ENCODE data around the gene SEC62.

Gene SEC62

DNA sequence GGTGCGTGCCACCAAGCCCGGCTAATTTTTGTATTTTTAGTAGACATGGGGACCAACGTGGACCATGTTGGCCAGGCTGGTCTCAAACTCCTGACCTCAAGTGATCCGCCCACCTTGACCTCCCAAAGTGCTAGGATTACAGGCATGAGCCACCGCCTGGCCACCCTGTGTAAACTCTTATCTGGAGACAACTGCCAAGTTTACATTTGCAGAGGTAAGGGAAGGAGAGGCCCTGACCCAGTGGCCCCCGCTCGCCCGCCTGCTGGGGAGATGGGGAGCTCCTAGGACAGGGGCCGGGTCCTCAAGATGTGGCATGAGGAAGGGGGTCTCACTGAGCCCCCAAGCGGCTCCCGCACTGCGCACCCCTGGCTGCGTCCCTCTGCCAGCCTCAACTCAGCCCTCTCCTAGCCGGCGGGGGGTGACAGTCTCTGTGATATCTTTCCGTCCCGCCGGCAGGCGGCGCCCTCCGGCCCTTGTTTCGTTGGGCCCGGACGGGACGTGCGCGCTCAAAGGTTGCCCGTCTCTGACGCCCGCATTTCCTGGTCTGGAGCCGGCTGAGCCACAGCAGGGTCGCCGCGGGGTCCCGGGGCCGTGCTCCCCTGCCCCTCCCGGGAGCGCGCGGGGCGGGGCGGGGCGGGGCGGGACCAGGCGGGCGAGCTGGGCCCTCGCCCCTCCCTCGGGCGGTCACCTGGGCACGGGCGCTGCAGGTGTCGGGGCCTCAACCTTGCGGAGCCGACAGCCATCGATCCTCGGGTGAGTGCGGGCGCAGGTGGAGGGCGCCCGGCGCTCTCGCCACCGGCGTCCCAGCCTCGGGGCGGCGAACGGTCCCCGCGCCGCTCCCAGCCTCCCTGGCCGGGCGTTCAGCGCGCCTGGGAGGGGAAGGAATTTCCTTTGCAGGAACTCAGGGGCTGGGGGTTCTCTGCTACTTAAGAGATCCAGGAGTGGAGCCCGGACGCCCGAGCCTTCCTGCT, 71.1 kb downstream of the SEC62 start, which contains the start of gene GPR160:
GPR160 (plus strand) TSS at position 533 of the 971 bp plus-strand sequence. CDS start 45,978 bp downstream, outside the sequence.
- H3K9me3 ChIP-seq, result peaks cover 14% of the 10 kb centered on the region; the same call in 1 of the 2 replicates
- peaks cover 48% of the 10 kb centered on the region for H3K27me3 ChIP-seq
- no peaks in the 10 kb centered on the region for H3K36me3 ChIP-seq
- H3K4me2 ChIP-seq, result peak within 1 kb of the TSS; percentile 92
- no peak within 1 kb of the TSS for H3K27ac ChIP-seq
- TF ChIP-seq Cebpa-rat (IDR thresholded peaks at IDR 0.05), result no peak
- no peaks in the 10 kb centered on the region; the same call in 1 of the 2 replicates for H4K20me1 ChIP-seq
- peak within 1 kb of the TSS; percentile 49 for H3K9ac ChIP-seq
- H3K4me3 ChIP-seq, result peak within 1 kb of the TSS; percentile 79
- H3K4me1 ChIP-seq, result peaks cover 30% of the 10 kb centered on the region

DNA sequence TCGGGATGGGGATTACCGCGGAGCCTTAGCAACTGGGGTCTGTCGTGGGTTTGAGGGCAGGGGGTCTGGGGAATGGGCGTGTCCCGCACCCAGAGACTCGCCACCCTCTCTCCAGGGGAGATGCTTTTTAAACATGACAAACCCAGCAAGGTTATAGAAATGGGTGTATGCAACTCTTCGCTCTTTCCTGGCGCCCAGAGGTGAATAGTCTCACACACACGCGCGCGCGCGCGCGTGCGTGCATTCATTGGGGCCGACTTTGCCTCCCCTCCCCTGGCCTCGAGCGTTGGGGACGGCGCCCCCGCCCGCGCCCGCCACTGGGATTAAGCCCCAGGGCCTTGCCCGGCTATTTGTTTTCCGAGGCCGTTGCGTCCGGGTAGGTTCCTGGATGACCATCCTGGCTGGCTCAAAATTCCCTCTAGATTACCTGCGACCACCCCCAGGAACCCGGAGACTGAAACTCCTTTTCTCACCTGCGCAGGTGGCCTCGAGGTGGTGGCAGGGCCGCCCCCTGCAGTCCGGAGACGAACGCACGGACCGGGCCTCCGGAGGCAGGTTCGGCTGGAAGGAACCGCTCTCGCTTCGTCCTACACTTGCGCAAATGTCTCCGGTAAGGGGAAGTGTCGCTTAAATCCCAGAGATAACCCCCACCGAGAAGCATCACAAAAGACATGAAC, 72.0 kb downstream of the SEC62 start:
- Histone ChIP-seq H3K4me1 (peaks cover 27% of the 10 kb centered on the region), H3K4me2 (peak overlapping the region; percentile 92), H3K9ac (peak overlapping the region; percentile 49), H3K36me3 (no peaks in the 10 kb centered on the region), H3K27me3 (peaks cover 48% of the 10 kb centered on the region), H3K27ac (no peak overlapping the region), H3K4me3 (peak overlapping the region; percentile 79), H3K9me3 (peaks cover 12% of the 10 kb centered on the region; the same call in 1 of the 2 replicates), H4K20me1 (no peaks in the 10 kb centered on the region; the same call in 1 of the 2 replicates)
- TF ChIP-seq Cebpa-rat (IDR thresholded peaks at IDR 0.05), result no peak

DNA sequence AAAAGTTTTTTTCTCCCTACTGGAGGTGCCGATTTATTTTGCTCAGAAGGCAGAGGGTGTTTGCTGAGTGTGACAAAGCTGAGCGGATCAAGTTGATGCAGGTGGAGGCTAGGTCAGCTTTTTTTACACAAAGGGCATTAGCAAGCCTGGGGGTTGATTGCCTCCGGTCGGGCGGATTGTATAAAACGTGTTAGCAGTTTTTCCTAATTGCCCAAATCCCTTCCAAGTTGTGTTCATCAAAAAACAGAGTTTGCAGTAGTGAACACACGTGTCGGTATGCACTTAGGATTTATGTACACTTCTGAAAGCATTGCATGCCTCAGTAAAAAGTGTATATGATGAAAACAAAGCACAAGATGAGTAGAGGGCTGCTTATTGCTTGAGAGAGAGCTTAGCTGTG, 73.8 kb downstream of the SEC62 start:
- Histone ChIP-seq H4K20me1 (no peaks in the 10 kb centered on the region; the same call in 1 of the 2 replicates), H3K4me1 (peaks cover 38% of the 10 kb centered on the region), H3K9me3 (0 out of 2 replicates have a peak, but pooled peaks cover 5% of the 10 kb centered on the region), H3K9ac (no peak overlapping the region), H3K36me3 (no peaks in the 10 kb centered on the region), H3K27ac (no peak overlapping the region), H3K4me2 (no peak overlapping the region; the same call in 1 of the 2 replicates), H3K4me3 (no peak overlapping the region), H3K27me3 (peaks cover 48% of the 10 kb centered on the region)
- TF ChIP-seq Cebpa-rat (IDR thresholded peaks at IDR 0.05), result no peak

DNA sequence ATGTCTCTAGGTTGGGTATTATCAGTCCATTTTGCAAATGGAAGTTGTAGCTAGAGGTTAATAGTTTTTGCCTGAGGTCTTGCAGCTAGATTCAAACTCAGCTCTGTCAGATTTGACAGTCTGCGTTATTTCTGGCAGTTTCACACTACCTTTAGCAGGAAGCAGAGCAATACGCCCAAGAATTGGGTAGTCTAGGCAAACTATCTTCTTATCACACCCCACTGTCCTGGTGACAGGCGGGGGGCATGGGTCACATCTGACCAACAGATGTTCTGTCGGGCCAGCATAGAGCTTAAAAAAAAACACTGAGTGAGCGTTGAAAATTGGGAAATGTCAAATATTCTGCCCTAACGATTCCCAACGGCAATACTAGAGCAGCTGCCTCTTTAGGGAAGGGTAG, 76.9 kb downstream of the SEC62 start:
- Histone ChIP-seq H3K27me3 (peaks cover 31% of the 10 kb centered on the region), H3K9me3 (0 out of 2 replicates have a peak, but pooled peaks cover 5% of the 10 kb centered on the region), H3K4me1 (peaks cover 37% of the 10 kb centered on the region), H3K4me3 (no peak overlapping the region), H3K4me2 (peak overlapping the region; percentile 83), H4K20me1 (no peaks in the 10 kb centered on the region; the same call in 1 of the 2 replicates), H3K9ac (no peak overlapping the region), H3K36me3 (no peaks in the 10 kb centered on the region), H3K27ac (no peak overlapping the region)
- TF ChIP-seq Cebpa-rat (IDR thresholded peaks at IDR 0.05), result no peak

DNA sequence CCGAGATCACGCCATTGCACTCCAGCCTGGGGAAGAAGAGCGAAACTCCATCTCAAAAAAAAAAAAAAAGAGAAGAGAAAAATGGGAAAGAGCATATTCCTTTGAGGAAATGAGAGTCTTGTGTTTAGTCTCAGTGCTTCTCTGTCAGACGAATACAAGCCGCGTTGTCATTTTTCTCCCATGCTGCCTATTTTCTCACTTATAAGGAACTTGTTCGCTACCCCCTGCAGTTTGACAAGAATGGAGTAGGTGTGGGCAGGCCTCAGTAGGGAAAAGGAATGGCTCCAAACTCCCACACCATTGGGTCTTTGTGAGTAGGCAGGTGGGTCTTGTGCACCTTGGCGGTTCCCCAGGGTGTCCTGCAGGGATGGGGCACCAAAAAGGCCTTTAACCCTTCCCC, 77.7 kb downstream of the SEC62 start:
- peak overlapping the region; percentile 24; the same call in 1 of the 2 replicates for H3K27ac ChIP-seq
- H3K4me2 ChIP-seq, result peak overlapping the region; percentile 83
- peaks cover 24% of the 10 kb centered on the region for H3K27me3 ChIP-seq
- no peaks in the 10 kb centered on the region for H3K36me3 ChIP-seq
- 0 out of 2 replicates have a peak, but pooled peaks cover 5% of the 10 kb centered on the region for H3K9me3 ChIP-seq
- H4K20me1 ChIP-seq, result no peaks in the 10 kb centered on the region; the same call in 1 of the 2 replicates
- H3K4me1 ChIP-seq, result peaks cover 37% of the 10 kb centered on the region
- H3K9ac ChIP-seq, result no peak overlapping the region
- H3K4me3 ChIP-seq, result no peak overlapping the region
- no peak for TF ChIP-seq Cebpa-rat (IDR thresholded peaks at IDR 0.05)

DNA sequence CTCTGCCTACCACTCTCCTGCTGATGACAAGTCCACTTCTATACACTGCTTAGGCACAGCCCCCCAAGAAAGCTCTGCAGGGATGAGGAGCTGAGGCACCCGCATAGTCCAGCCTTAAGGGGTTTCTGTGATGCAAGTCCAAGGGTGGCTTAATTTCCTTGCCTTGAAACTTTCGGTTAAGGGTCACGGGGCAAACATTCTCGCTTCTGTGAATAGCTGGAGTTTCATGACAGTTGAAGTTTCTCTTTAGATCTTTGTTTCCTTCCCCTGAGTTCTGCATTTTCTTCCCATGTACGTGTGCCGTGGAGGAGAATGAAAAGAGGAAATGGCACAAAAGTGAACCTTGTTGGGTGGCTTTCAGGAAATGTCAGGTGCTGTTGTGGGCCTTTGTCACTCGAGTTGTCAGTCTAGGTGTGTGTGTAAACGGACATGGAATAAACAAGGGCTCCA, 78.2 kb downstream of the SEC62 start:
- TF ChIP-seq Cebpa-rat (IDR thresholded peaks at IDR 0.05), result no peak
- Histone ChIP-seq H3K9ac (no peak overlapping the region), H4K20me1 (no peaks in the 10 kb centered on the region), H3K4me3 (no peak overlapping the region), H3K27me3 (peaks cover 18% of the 10 kb centered on the region), H3K4me1 (peaks cover 43% of the 10 kb centered on the region), H3K4me2 (peak overlapping the region; percentile 83), H3K9me3 (0 out of 2 replicates have a peak, but pooled peaks cover 5% of the 10 kb centered on the region), H3K27ac (peak overlapping the region; percentile 24; the same call in 1 of the 2 replicates), H3K36me3 (no peaks in the 10 kb centered on the region)

DNA sequence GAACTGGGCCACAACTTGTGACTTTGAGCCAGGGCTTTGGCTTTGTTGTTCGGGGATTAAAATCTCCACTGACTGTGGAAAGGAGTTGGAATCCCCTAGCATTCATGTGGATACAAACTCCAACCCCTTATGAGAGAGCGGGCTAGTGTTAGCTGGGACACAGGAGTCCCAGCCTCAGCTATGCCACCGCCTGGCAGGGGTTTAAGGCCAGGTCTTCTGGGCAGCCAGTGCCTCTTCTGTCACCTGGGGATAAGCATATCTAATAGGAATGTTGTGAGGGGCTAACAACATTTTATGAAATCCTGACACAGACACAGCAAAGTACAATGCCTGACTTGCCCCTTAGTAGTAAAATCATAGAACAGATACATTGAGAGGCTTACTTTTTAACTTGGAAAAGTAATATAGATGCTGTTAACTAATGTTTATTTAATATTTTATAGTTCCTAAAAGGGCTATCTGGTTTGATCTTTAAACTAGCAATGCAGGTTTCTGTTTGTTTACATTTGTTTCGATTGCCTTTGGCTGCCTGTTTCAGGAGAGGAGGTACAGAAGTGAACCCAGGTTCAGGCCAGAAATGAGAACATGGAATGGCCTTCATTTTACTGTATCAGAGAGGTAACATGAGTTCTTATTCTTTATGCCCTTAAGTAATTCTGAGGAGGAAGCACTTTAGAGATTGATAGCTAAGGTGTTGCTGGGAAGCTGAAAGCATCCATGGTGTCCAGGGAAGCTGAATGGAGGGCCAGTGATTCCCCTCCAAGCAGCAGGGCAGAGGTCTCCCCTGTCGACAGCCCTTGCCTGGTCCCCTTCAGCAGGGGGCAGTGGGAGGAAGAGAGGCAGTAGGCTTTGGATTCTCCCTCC, 79.9 kb downstream of the SEC62 start:
- Histone ChIP-seq H3K9me3 (0 out of 2 replicates have a peak, but pooled peaks cover 2% of the 10 kb centered on the region), H3K4me1 (peaks cover 43% of the 10 kb centered on the region), H4K20me1 (no peaks in the 10 kb centered on the region), H3K4me2 (peak overlapping the region; percentile 83; the same call in 1 of the 2 replicates), H3K27me3 (peaks cover 1% of the 10 kb centered on the region; the same call in 1 of the 2 replicates), H3K9ac (no peak overlapping the region), H3K27ac (no peak overlapping the region), H3K36me3 (no peaks in the 10 kb centered on the region), H3K4me3 (no peak overlapping the region)
- no peak for TF ChIP-seq Cebpa-rat (IDR thresholded peaks at IDR 0.05)

DNA sequence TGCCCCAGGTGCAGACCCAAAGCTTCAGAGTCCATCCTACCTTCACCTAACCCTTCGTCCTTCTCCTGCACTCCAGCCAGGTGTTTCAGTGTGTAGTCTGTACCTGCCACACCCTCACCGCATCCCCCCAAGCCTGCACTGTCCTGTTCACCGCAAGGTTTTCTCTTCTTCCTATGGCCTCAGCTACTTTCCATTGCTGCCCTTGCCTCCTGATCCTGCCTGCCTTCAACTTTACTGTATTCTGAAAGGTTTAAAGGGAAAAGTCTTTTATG, 80.5 kb downstream of the SEC62 start:
- Histone ChIP-seq H3K4me2 (no peak overlapping the region), H3K27ac (no peak overlapping the region), H4K20me1 (no peaks in the 10 kb centered on the region), H3K36me3 (no peaks in the 10 kb centered on the region), H3K9ac (no peak overlapping the region), H3K4me1 (peaks cover 43% of the 10 kb centered on the region), H3K4me3 (no peak overlapping the region), H3K27me3 (no peaks in the 10 kb centered on the region), H3K9me3 (no peaks in the 10 kb centered on the region)
- no peak for TF ChIP-seq Cebpa-rat (IDR thresholded peaks at IDR 0.05)

Data from BLaER1 (cell line).